Lung microvascular endothelial cell (primary cell): ENCODE data around the gene CHCHD6. TPM values are rescaled to one million over a fixed set of nuclear protein-coding genes. Genes with fewer than 3 reads are reported as not detected.

Experiments
- DNase-seq, 2 donors: peaks; one replicate each; pipeline versions ENCODE4 v3.0.0 to v3.0.0-alpha.2; 2010; ENCODE audit warnings: low read depth in 2 of 2
- total RNA-seq: library from RNA; depleted of rRNA; stranded (reverse); fragments of >200 nt; gene quantifications from 2 replicates; pipeline ENCODE4 v1.2.1, GENCODE V29; 2014

Gene CHCHD6
- total RNA-seq, 1 donor from 2014 or later: 4.6 TPM

- no peak for DNase-seq
Observed at GRCh38 chr3:126668450-126669401, 35.3 kb upstream of the CHCHD6 start.

- DNase-seq: no peak
Observed at GRCh38 chr3:126671521-126671920, 32.5 kb upstream of the CHCHD6 start.

GRCh38 chr3:126672340-126672739, 31.7 kb upstream of the CHCHD6 start:
- DNase-seq: no peak

- no peak for DNase-seq
Observed at GRCh38 chr3:126672741-126673140, 31.3 kb upstream of the CHCHD6 start.

GRCh38 chr3:126676919-126677705, 26.9 kb upstream of the CHCHD6 start:
- DNase-seq: no peak

- no peak for DNase-seq
Observed at GRCh38 chr3:126677862-126678503, 26.1 kb upstream of the CHCHD6 start.

GRCh38 chr3:126678693-126679317, 25.2 kb upstream of the CHCHD6 start:
- no peak for DNase-seq

GRCh38 chr3:126679318-126679751, 24.7 kb upstream of the CHCHD6 start:
- DNase-seq: peak; percentile 72 to 83

GRCh38 chr3:126679831-126680666, 24.0 kb upstream of the CHCHD6 start:
- DNase-seq: no peak

- DNase-seq: no peak
Observed at GRCh38 chr3:126680667-126681055, 23.4 kb upstream of the CHCHD6 start.

GRCh38 chr3:126682009-126682408, 22.0 kb upstream of the CHCHD6 start:
- no peak for DNase-seq

GRCh38 chr3:126683069-126683468, 21.0 kb upstream of the CHCHD6 start:
- no peak for DNase-seq

- no peak for DNase-seq
Observed at GRCh38 chr3:126684218-126684751, 19.8 kb upstream of the CHCHD6 start.

GRCh38 chr3:126685021-126685420, 19.0 kb upstream of the CHCHD6 start:
- DNase-seq: no peak

- DNase-seq: no peak
Observed at GRCh38 chr3:126685493-126685892, 18.5 kb upstream of the CHCHD6 start.

- no peak for DNase-seq
Observed at GRCh38 chr3:126691765-126692164, 12.3 kb upstream of the CHCHD6 start.

- DNase-seq: no peak
Observed at GRCh38 chr3:126692858-126693257, 11.2 kb upstream of the CHCHD6 start.

- no peak for DNase-seq
Observed at GRCh38 chr3:126693921-126694320, 10.1 kb upstream of the CHCHD6 start.

GRCh38 chr3:126696701-126697267, 7.3 kb upstream of the CHCHD6 start:
- DNase-seq: no peak

GRCh38 chr3:126699011-126699410, 5.0 kb upstream of the CHCHD6 start:
- DNase-seq: no peak
